ENCODE measurements around the gene MYO1D. TPM values are rescaled to one million over a fixed set of nuclear protein-coding genes. Genes with fewer than 3 reads are reported as not detected.

The MYO1D gene
- total and polyA plus RNA-seq, 4 donors: 22.0 to 75.8 (median 61.4) TPM

DNA sequence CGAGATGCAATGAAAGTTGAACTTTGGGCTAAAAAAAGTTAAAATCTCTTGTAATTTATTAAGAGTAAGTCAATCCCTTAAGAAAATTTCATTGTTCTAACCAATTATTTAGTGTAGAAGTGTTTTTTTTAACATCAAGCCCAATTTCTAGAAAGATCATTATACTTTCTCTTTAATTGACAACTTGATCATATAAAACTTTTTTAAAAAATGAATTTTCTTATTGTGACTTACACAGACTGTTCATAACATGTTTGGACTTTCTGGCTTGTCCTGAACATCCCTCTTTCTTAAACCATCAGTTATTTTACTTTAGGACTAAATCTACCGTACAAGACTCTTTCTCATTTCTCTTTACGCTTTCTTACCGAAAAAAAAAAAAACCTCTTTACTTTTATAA is 24.8 kb upstream of the MYO1D start:
- H3K9me3 ChIP-seq (ENCODE audit: control insufficient read depth in 4 of 4, insufficient read depth in 3 of 4, low read length in 3 of 4): no peaks in the 10 kb centered on the region
- H3K9ac ChIP-seq (ENCODE audit: insufficient read depth in 1 of 2, low read length in 2 of 2): no peak overlapping the region
- H3K36me3 ChIP-seq (ENCODE audit: control insufficient read depth in 4 of 4, insufficient read depth in 4 of 4, low read length in 4 of 4): no peaks in the 10 kb centered on the region
- no peak overlapping the region for H3K4me3 ChIP-seq
- TF ChIP-seq, protein P1, sequence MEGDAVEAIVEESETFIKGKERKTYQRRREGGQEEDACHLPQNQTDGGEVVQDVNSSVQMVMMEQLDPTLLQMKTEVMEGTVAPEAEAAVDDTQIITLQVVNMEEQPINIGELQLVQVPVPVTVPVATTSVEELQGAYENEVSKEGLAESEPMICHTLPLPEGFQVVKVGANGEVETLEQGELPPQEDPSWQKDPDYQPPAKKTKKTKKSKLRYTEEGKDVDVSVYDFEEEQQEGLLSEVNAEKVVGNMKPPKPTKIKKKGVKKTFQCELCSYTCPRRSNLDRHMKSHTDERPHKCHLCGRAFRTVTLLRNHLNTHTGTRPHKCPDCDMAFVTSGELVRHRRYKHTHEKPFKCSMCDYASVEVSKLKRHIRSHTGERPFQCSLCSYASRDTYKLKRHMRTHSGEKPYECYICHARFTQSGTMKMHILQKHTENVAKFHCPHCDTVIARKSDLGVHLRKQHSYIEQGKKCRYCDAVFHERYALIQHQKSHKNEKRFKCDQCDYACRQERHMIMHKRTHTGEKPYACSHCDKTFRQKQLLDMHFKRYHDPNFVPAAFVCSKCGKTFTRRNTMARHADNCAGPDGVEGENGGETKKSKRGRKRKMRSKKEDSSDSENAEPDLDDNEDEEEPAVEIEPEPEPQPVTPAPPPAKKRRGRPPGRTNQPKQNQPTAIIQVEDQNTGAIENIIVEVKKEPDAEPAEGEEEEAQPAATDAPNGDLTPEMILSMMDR (IDR thresholded peaks at IDR 0.05; ENCODE audit: control extremely low read depth, extremely low read depth): no peak
- no peak for ATAC-seq (ENCODE audit: insufficient read depth, low FRiP score)
- peaks cover 0 to 10% (median 5%) of the 10 kb centered on the region in 5 donors for H3K4me1 ChIP-seq (ENCODE audit: control insufficient read depth in 5 of 5, insufficient read depth in 5 of 5, low read length in 5 of 5)
- DNase-seq: no peak
- H3K27me3 ChIP-seq (ENCODE audit: control insufficient read depth in 3 of 3, insufficient read depth in 3 of 3, low read length in 2 of 3): no peaks in the 10 kb centered on the region
- no peak overlapping the region for H3K27ac ChIP-seq (ENCODE audit: low read depth in 1 of 2, low read length in 1 of 2)
- 90 to 96% methylated on average over 4 of the region's 4 CpGs for WGBS, 2 donors

DNA sequence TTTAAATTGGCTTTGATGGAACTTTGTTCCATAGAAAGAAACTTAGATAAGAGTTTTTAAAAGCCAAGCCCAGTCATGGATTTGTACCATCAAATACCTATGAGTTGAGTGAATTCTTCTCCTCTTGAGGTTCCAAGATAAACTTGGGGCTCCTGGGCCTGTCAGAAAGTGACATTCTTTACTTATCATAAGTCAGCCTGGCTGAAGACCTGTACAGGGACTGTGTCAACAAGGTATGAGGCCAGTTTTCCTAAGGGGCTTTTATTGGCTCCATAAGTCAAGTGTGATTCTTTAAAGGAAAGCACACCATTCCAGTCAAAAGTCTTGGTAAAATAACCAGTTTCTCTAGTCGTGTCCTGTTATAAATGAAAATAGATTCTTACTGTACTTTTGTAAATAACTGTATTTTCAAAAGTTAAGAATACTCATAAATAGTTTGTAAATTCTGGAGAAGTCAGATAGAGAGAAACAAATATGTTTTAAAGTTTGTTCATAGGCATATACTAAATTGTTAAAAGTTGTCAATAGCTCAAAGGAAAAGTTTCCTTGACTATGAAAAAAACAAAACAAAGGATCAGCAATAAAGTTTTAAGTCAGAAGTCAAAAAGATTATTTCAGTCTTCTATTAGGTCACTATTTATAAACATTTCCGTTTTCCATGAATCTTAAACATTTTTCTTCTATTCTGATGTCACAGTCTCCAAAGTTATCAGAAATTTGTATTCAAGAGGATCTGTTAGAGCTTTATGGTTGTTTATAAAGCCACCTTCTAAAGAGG is 22.5 kb upstream of the MYO1D start:
- H3K27me3 ChIP-seq (ENCODE audit: control insufficient read depth in 3 of 3, insufficient read depth in 3 of 3, low read length in 2 of 3): no peaks in the 10 kb centered on the region
- ATAC-seq (ENCODE audit: insufficient read depth, low FRiP score): no peak

DNA sequence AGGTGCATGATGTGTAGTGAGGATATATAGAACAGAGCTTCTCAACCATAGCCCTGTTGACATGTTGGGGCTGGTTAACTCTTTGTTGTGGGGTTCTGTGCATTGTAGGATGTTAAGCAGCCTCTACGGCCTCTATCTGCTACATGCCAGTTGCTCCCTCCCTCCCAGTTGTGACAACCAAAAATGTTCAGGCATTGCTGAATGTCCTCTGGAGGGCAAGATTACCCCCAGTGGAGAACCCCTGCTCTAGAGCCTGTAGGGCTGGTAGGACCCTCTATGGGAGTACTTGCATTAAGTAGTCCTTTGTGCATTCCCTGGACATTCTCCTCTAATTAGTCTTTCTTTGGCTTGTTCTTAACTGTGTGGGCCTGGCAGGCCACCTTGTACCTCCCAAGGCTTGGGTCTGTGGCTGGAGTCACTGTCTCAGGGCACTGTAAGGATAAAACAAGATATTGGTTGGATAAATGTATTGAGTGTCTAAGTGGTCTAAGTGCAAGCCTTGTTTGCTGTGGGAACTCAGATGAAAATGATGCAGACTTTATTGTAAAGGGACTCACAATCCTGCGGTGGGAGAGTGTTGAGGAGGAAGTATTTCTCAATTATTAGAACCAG is 19.8 kb upstream of the MYO1D start:
- DNase-seq (no peak), ATAC-seq (ENCODE audit: insufficient read depth, low FRiP score) (no peak)
- Histone ChIP-seq H3K27me3 (ENCODE audit: control insufficient read depth in 3 of 3, insufficient read depth in 3 of 3, low read length in 2 of 3) (no peaks in the 10 kb centered on the region), H3K4me3 (no peak overlapping the region), H3K9ac (ENCODE audit: insufficient read depth in 1 of 2, low read length in 2 of 2) (no peak overlapping the region), H3K36me3 (ENCODE audit: control insufficient read depth in 4 of 4, insufficient read depth in 4 of 4, low read length in 4 of 4) (no peaks in the 10 kb centered on the region), H3K9me3 (ENCODE audit: control insufficient read depth in 4 of 4, insufficient read depth in 3 of 4, low read length in 3 of 4) (no peaks in the 10 kb centered on the region), H3K27ac (ENCODE audit: low read depth in 1 of 2, low read length in 1 of 2) (no peak overlapping the region), H3K4me1 (ENCODE audit: control insufficient read depth in 5 of 5, insufficient read depth in 5 of 5, low read length in 5 of 5) (peaks cover 0 to 12% (median 5%) of the 10 kb centered on the region in 5 donors)
- 61 to 64% methylated on average over 2 of the region's 2 CpGs for WGBS, 2 donors
- TF ChIP-seq, protein P1 (IDR thresholded peaks at IDR 0.05; ENCODE audit: control extremely low read depth, extremely low read depth): no peak

More for the DNA sequence above, 22.5 kb upstream of the MYO1D start:
- TF ChIP-seq, protein P1 (IDR thresholded peaks at IDR 0.05; ENCODE audit: control extremely low read depth, extremely low read depth): no peak
- no peak for DNase-seq
- Histone ChIP-seq H3K4me3 (no peak overlapping the region), H3K9ac (ENCODE audit: insufficient read depth in 1 of 2, low read length in 2 of 2) (no peak overlapping the region), H3K4me1 (ENCODE audit: control insufficient read depth in 5 of 5, insufficient read depth in 5 of 5, low read length in 5 of 5) (peaks cover 0 to 12% (median 5%) of the 10 kb centered on the region in 5 donors), H3K27ac (ENCODE audit: low read depth in 1 of 2, low read length in 1 of 2) (no peak overlapping the region), H3K9me3 (ENCODE audit: control insufficient read depth in 4 of 4, insufficient read depth in 3 of 4, low read length in 3 of 4) (no peaks in the 10 kb centered on the region), H3K36me3 (ENCODE audit: control insufficient read depth in 4 of 4, insufficient read depth in 4 of 4, low read length in 4 of 4) (no peaks in the 10 kb centered on the region)
- WGBS, 2 donors: 57 to 72% methylated on average over 2 of the region's 2 CpGs
